ENCODE measurements around the gene HTR6. TPM values are rescaled to one million over a fixed set of nuclear protein-coding genes. Genes with fewer than 3 reads are reported as not detected.
"Not testable (repeated sequence)": the region's sequence is repeated elsewhere in the genome, so short reads cannot be mapped to it uniquely, and the experiment has no call there.

The HTR6 gene
- total RNA-seq, 1 experiment from 2014 or later, result not detected

DNA sequence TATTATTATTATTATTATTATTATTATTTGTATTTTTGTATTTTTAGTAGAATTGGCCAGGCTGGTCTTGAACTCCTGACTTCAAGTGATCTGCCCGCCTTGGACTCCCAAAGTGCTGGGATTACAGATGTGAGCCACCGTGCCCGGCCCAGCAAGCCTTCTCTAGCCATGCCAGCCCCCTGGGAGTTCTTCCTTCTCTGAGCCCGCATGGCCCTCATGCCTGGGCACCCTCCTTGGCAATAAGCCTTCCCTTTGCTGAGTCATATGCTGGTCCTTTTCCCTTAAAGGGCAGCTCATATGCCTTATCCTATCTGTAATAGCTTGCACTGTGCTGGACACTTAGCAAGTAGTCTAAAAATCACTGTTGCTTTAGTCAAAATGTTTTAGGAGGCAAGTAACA, 29.0 kb upstream of the HTR6 start:
- no peak for DNase-seq
- no peak overlapping the region for H3K27ac Mint-ChIP-seq (ENCODE audit: unreplicated experiment)
- H3K4me3 Mint-ChIP-seq (ENCODE audit: low read depth, unreplicated experiment), result no peak overlapping the region
- TF ChIP-seq CTCF (IDR thresholded peaks at IDR 0.05; ENCODE audit: unreplicated experiment), result no peak
- intact Hi-C loops (cut with micrococcal nuclease; ENCODE audit: unreplicated experiment), result no loop called here
- no peaks in the 10 kb centered on the region for H3K9me3 Mint-ChIP-seq (ENCODE audit: low read depth, unreplicated experiment)
- CTCF ChIA-PET, result no interaction called here
- peaks cover 7% of the 10 kb centered on the region for H3K4me1 Mint-ChIP-seq (ENCODE audit: low read depth, unreplicated experiment)
- BruUV-seq (replicated peaks), result no TSS peak
- no peaks in the 10 kb centered on the region for H3K27me3 Mint-ChIP-seq (ENCODE audit: unreplicated experiment)
- no peaks in the 10 kb centered on the region for H3K36me3 Mint-ChIP-seq (ENCODE audit: insufficient read depth, unreplicated experiment)

DNA sequence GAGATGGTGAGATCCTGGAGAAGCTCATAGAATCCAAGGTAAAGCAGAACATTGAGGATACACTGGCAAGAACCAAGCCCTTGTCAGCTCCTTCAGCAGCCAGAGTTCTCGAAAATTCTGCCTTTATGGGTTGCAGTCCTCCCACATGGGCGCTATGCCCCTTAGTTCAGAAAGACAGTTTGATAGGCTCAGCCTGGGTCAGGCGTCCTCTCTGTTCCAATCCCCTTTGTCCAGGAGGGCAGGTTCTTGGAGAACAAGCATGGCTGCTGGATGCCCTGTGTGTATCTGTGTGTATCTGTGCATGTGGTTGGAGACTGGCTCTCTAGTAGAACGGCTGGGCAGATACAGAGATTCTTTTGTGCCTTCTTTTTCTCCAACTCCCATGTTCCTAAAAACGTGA, 28.6 kb upstream of the HTR6 start:
- no peaks in the 10 kb centered on the region for H3K27me3 Mint-ChIP-seq (ENCODE audit: unreplicated experiment)
- H3K27ac Mint-ChIP-seq (ENCODE audit: unreplicated experiment), result no peak overlapping the region
- no peak for DNase-seq
- intact Hi-C loops (cut with micrococcal nuclease; ENCODE audit: unreplicated experiment), result no loop called here
- H3K9me3 Mint-ChIP-seq (ENCODE audit: low read depth, unreplicated experiment), result no peaks in the 10 kb centered on the region
- no peak overlapping the region for H3K4me3 Mint-ChIP-seq (ENCODE audit: low read depth, unreplicated experiment)
- no peaks in the 10 kb centered on the region for H3K36me3 Mint-ChIP-seq (ENCODE audit: insufficient read depth, unreplicated experiment)
- CTCF ChIA-PET, result no interaction called here
- BruUV-seq (replicated peaks), result no TSS peak
- no peak for TF ChIP-seq CTCF (IDR thresholded peaks at IDR 0.05; ENCODE audit: unreplicated experiment)
- H3K4me1 Mint-ChIP-seq (ENCODE audit: low read depth, unreplicated experiment), result peaks cover 11% of the 10 kb centered on the region

DNA sequence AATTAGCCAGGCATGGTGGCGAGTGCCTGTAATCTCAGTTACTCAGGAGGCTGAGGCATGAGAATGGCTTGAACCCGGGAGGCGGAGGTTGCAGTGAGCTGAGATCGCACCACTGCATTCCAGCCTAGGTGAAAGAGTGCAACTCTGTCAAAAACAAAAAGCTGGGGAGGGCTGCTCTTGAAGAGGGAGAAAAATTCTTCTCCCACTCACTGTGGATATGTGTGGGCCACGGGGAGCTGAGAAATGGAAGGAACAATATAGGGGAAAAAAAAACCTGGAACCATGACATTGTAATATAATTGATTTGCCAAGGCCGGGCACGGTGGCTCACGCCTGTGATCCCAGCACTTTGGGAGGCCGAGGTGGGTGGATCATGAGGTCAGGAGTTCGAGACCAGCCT, 27.9 kb upstream of the HTR6 start:
- BruUV-seq (replicated peaks); H3K36me3 Mint-ChIP-seq (ENCODE audit: insufficient read depth, unreplicated experiment); H3K4me3 Mint-ChIP-seq (ENCODE audit: low read depth, unreplicated experiment); CTCF ChIA-PET; H3K27ac Mint-ChIP-seq (ENCODE audit: unreplicated experiment); H3K27me3 Mint-ChIP-seq (ENCODE audit: unreplicated experiment); H3K9me3 Mint-ChIP-seq (ENCODE audit: low read depth, unreplicated experiment); intact Hi-C loops (cut with micrococcal nuclease; ENCODE audit: unreplicated experiment); DNase-seq: not testable (repeated sequence)
- H3K4me1 Mint-ChIP-seq (ENCODE audit: low read depth, unreplicated experiment), result peaks cover 14% of the 10 kb centered on the region

DNA sequence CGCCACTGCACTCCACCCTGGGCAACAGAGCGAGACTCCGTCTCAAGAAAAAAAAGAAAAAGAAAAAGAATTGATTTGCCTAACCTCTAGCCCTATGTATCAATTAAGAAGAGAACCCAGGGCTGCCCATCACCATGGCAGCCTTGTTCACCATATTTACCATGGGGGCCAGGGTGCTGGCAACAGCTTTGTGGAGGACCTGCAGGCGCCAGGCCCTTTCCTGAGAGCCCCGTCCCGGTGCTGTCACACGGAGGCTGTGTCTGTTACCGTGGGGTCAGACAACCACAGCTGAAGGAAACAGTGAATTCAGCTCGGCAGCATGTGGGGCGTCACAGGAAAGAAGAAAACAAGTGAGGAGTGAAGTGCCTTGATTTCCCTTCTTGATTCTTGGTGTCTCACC, 27.1 kb upstream of the HTR6 start:
- Mint-ChIP-seq H3K36me3 (ENCODE audit: insufficient read depth, unreplicated experiment) (no peaks in the 10 kb centered on the region), H3K9me3 (ENCODE audit: low read depth, unreplicated experiment) (no peaks in the 10 kb centered on the region), H3K27ac (ENCODE audit: unreplicated experiment) (no peak overlapping the region), H3K4me1 (ENCODE audit: low read depth, unreplicated experiment) (peaks cover 14% of the 10 kb centered on the region), H3K4me3 (ENCODE audit: low read depth, unreplicated experiment) (no peak overlapping the region), H3K27me3 (ENCODE audit: unreplicated experiment) (no peaks in the 10 kb centered on the region)
- no peak for TF ChIP-seq CTCF (IDR thresholded peaks at IDR 0.05; ENCODE audit: unreplicated experiment)
- BruUV-seq (replicated peaks), result no TSS peak
- CTCF ChIA-PET, result no interaction called here
- intact Hi-C loops (cut with micrococcal nuclease; ENCODE audit: unreplicated experiment), result no loop called here
- no peak for DNase-seq

- intact Hi-C loops (cut with micrococcal nuclease; ENCODE audit: unreplicated experiment); H3K27ac Mint-ChIP-seq (ENCODE audit: unreplicated experiment); CTCF ChIA-PET; DNase-seq; H3K9me3 Mint-ChIP-seq (ENCODE audit: low read depth, unreplicated experiment); H3K36me3 Mint-ChIP-seq (ENCODE audit: insufficient read depth, unreplicated experiment); H3K27me3 Mint-ChIP-seq (ENCODE audit: unreplicated experiment); BruUV-seq (replicated peaks); H3K4me3 Mint-ChIP-seq (ENCODE audit: low read depth, unreplicated experiment): not testable (repeated sequence)
- H3K4me1 Mint-ChIP-seq (ENCODE audit: low read depth, unreplicated experiment), result peaks cover 23% of the 10 kb centered on the region
These were observed 25.4 kb upstream of the HTR6 start for GRCh38 chr1:19639228-19639627.
